Measurements from ENCODE around the gene MARCHF10. TPM values are rescaled to one million over a fixed set of nuclear protein-coding genes. Genes with fewer than 3 reads are reported as not detected.

MARCHF10 gene
- total and polyA plus RNA-seq, 2 donors (not counting 3 experiments of a cell fraction or from before 2014, with no cell fraction given) = 0.11 TPM; not detected in 1

- dilution Hi-C loops (cut with MboI; ENCODE audit: extremely low pct_ligation_motif_present, low sequenced_read_pairs) = no loop called here
- H3K9ac ChIP-seq (replicated peaks; ENCODE audit: extremely low read depth, insufficient read depth, low read length) = no peak overlapping the region
- FAIRE-seq = no peak
Observed at GRCh38 chr17:62792447-62792800, 15.7 kb downstream of the MARCHF10 start.

More at GRCh38 chr17:62792447-62792800, 15.7 kb downstream of the MARCHF10 start:
- no peak for TF ChIP-seq FOS (IDR thresholded peaks at IDR 0.05; ENCODE audit: borderline replicate concordance, insufficient read depth, low read length)
- no peak for TF ChIP-seq POLR2A (IDR thresholded peaks at IDR 0.05; ENCODE audit: low read depth, low read length)
- TF ChIP-seq EZH2 (IDR thresholded peaks at IDR 0.05; ENCODE audit: borderline replicate concordance, low read depth, low read length, severe bottlenecking) = no peak
- TF ChIP-seq CTCF (IDR thresholded peaks at IDR 0.05; ENCODE audit: extremely low read depth in 1 of 2, insufficient read depth in 1 of 2, low read depth in 1 of 2, low read length in 2 of 2) = no peak
- TF ChIP-seq MAX (IDR thresholded peaks at IDR 0.05; ENCODE audit: insufficient read depth, insufficient read length) = no peak
- TF ChIP-seq GATA2 (IDR thresholded peaks at IDR 0.05; ENCODE audit: insufficient read depth, insufficient read length, low read depth, low read length) = no peak
- no peak for TF ChIP-seq POLR2AphosphoS5 (IDR thresholded peaks at IDR 0.05; ENCODE audit: insufficient read depth, low read depth, low read length)
- TF ChIP-seq MYC (IDR thresholded peaks at IDR 0.05; ENCODE audit: low read depth, low read length) = no peak
- no peak for TF ChIP-seq JUN (IDR thresholded peaks at IDR 0.05; ENCODE audit: borderline replicate concordance, insufficient read depth, insufficient read length, low read depth)
- Histone ChIP-seq H3K9me1 (replicated peaks; ENCODE audit: control insufficient read depth, extremely low read depth, insufficient read depth, low read length) (no peaks in the 10 kb centered on the region), H3K4me2 (ENCODE audit: insufficient read depth, low read length) (no peak overlapping the region), H3K27ac (ENCODE audit: insufficient read depth, low read depth, low read length) (no peak overlapping the region), H3K4me1 (ENCODE audit: control insufficient read depth, extremely low read depth, insufficient read depth, low read length) (no peaks in the 10 kb centered on the region), H3K79me2 (ENCODE audit: control insufficient read depth, insufficient read depth, low read length) (no peaks in the 10 kb centered on the region), H2AFZ (ENCODE audit: low read depth, low read length) (no peak overlapping the region), H3K27me3 (ENCODE audit: control insufficient read depth in 2 of 2, insufficient read depth in 2 of 2, low read length in 2 of 2) (no peaks in the 10 kb centered on the region), H3K9me3 (replicated peaks; ENCODE audit: control insufficient read depth, insufficient read depth, low read length) (no peaks in the 10 kb centered on the region), H3K36me3 (ENCODE audit: control insufficient read depth in 2 of 2, extremely low read depth in 1 of 2, insufficient read depth in 2 of 2, low read length in 2 of 2) (no peaks in the 10 kb centered on the region), H4K20me1 (replicated peaks; ENCODE audit: control insufficient read depth, extremely low read depth, insufficient read depth, low read length) (no peaks in the 10 kb centered on the region), H3K4me3 (replicated peaks in 1 of 3; ENCODE audit: insufficient read depth in 1 of 3, low read depth in 1 of 3, low read length in 3 of 3) (no peak overlapping the region)
- BruUV-seq (replicated peaks) = no TSS peak
- CTCF ChIA-PET = no interaction called here
- intact Hi-C loops (cut with micrococcal nuclease) = no loop called here
- POLR2A ChIA-PET = no interaction called here
- no peak for DNase-seq (ENCODE audit: low read depth, low spot score)
